ENCODE data around the gene RAB27B. TPM values are rescaled to one million over a fixed set of nuclear protein-coding genes. Genes with fewer than 3 reads are reported as not detected.
"Not testable (repeated sequence)": the region's sequence is repeated elsewhere in the genome, so short reads cannot be mapped to it uniquely, and the experiment has no call there.

Gene RAB27B
- total RNA-seq, 1 donor from 2014 or later: 0.30 TPM

- intact Hi-C loops (cut with DNase I): no loop called here
- DNase-seq (no peak), ATAC-seq (ENCODE audit: poor library complexity) (no peak)
These were observed 24.8 kb downstream of the RAB27B start for GRCh38 chr18:54852780-54853675.

- intact Hi-C loops (cut with DNase I); ATAC-seq (ENCODE audit: poor library complexity): not testable (repeated sequence)
These were observed 26.8 kb downstream of the RAB27B start for GRCh38 chr18:54855050-54855449.

GRCh38 chr18:54856105-54856646, 27.9 kb downstream of the RAB27B start:
- ATAC-seq (ENCODE audit: poor library complexity): no peak
- intact Hi-C loops (cut with DNase I): no loop called here
- no peak for DNase-seq

More at GRCh38 chr18:54855050-54855449, 26.8 kb downstream of the RAB27B start:
- DNase-seq: not testable (repeated sequence)

GRCh38 chr18:54857499-54857898, 29.2 kb downstream of the RAB27B start:
- ATAC-seq (ENCODE audit: poor library complexity): no peak
- DNase-seq: no peak
- intact Hi-C loops (cut with DNase I): no loop called here

- DNase-seq: no peak
- intact Hi-C loops (cut with DNase I): no loop called here
- no peak for ATAC-seq (ENCODE audit: poor library complexity)
These were observed 31.6 kb downstream of the RAB27B start for GRCh38 chr18:54859667-54860421.

GRCh38 chr18:54860941-54861340, 32.7 kb downstream of the RAB27B start:
- no peak for DNase-seq
- no peak for ATAC-seq (ENCODE audit: poor library complexity)

GRCh38 chr18:54867131-54867530, 38.9 kb downstream of the RAB27B start:
- ATAC-seq (ENCODE audit: poor library complexity) (no peak), DNase-seq (no peak)
- intact Hi-C loops (cut with DNase I): no loop called here

More at GRCh38 chr18:54860941-54861340, 32.7 kb downstream of the RAB27B start:
- intact Hi-C loops (cut with DNase I): no loop called here

GRCh38 chr18:54871231-54871630, 43.0 kb downstream of the RAB27B start:
- intact Hi-C loops (cut with DNase I): no loop called here
- DNase-seq: no peak
- no peak for ATAC-seq (ENCODE audit: poor library complexity)

- DNase-seq: no peak
- intact Hi-C loops (cut with DNase I): no loop called here
- ATAC-seq (ENCODE audit: poor library complexity): no peak
These were observed 44.4 kb downstream of the RAB27B start for GRCh38 chr18:54872681-54873080.

GRCh38 chr18:54873884-54874255, 45.6 kb downstream of the RAB27B start:
- DNase-seq (no peak), ATAC-seq (ENCODE audit: poor library complexity) (no peak)
- intact Hi-C loops (cut with DNase I): no loop called here

- no peak for ATAC-seq (ENCODE audit: poor library complexity)
- intact Hi-C loops (cut with DNase I): no loop called here
These were observed 46.8 kb downstream of the RAB27B start for GRCh38 chr18:54875063-54875462.

GRCh38 chr18:54877076-54877475, 48.8 kb downstream of the RAB27B start:
- DNase-seq (no peak), ATAC-seq (ENCODE audit: poor library complexity) (no peak)
- intact Hi-C loops (cut with DNase I): no loop called here

More at GRCh38 chr18:54875063-54875462, 46.8 kb downstream of the RAB27B start:
- DNase-seq: no peak

GRCh38 chr18:54878159-54878622, 49.9 kb downstream of the RAB27B start:
- no peak for ATAC-seq (ENCODE audit: poor library complexity)
- intact Hi-C loops (cut with DNase I): no loop called here
- no peak for DNase-seq

- ATAC-seq (ENCODE audit: poor library complexity) (no peak), DNase-seq (no peak)
- intact Hi-C loops (cut with DNase I): no loop called here
These were observed 50.5 kb downstream of the RAB27B start for GRCh38 chr18:54878659-54879358.

GRCh38 chr18:54879691-54880090, 51.4 kb downstream of the RAB27B start:
- intact Hi-C loops (cut with DNase I): no loop called here
- ATAC-seq (ENCODE audit: poor library complexity): no peak

GRCh38 chr18:54880395-54881105, 52.3 kb downstream of the RAB27B start:
- ATAC-seq (ENCODE audit: poor library complexity): no peak
- no peak for DNase-seq
- intact Hi-C loops (cut with DNase I): no loop called here

More at GRCh38 chr18:54879691-54880090, 51.4 kb downstream of the RAB27B start:
- no peak for DNase-seq

- no peak for DNase-seq
- no peak for ATAC-seq (ENCODE audit: poor library complexity)
- intact Hi-C loops (cut with DNase I): no loop called here
These were observed 53.0 kb downstream of the RAB27B start for GRCh38 chr18:54881229-54881768.

GRCh38 chr18:54882318-54882717, 54.0 kb downstream of the RAB27B start:
- intact Hi-C loops (cut with DNase I): no loop called here
- DNase-seq (no peak), ATAC-seq (ENCODE audit: poor library complexity) (no peak)
